Esophagus squamous epithelium (tissue), 5 donors: ENCODE measurements around the gene RFX2. TPM values are rescaled to one million over a fixed set of nuclear protein-coding genes. Genes with fewer than 3 reads are reported as not detected.
A peak's percentile ranks its signal among the peaks of the same experiment; 100 is the strongest.
"Not testable (repeated sequence)": the region's sequence is repeated elsewhere in the genome, so short reads cannot be mapped to it uniquely, and the experiment has no call there.

ENCODE experiments used
- DNase-seq: peaks from one replicate; lab custom pipeline; 2025; lab: John Stamatoyannopoulos, UW
- H3K27ac ChIP-seq, 4 donors: fragments of 200-600 bp; sonication (generic); one replicate each; pipeline ENCODE4 v1.5.1; 2016 to 2019; ENCODE audit warnings: mild to moderate bottlenecking in 1 of 4
- H3K27me3 ChIP-seq, 4 donors: fragments of 200-600 bp; sonication (generic); 1 replicate in 3 of 4; 2 replicates in 1 of 4; pipeline versions ENCODE4 v1.5.1 to v1.6.0; 2017 to 2021; ENCODE audit warnings: antibody characterized with exemption in 1 of 4
- H3K36me3 ChIP-seq, 3 donors: fragments of 200-600 bp; sonication (generic); one replicate each; pipeline ENCODE4 v1.5.1; 2016 to 2019
- H3K4me1 ChIP-seq, 3 donors: fragments of 200-600 bp; sonication (generic); one replicate each; pipeline ENCODE4 v1.5.1; 2017 to 2019
- H3K4me3 ChIP-seq, 4 donors: fragments of 200-600 bp; sonication (generic); 1 replicate in 3 of 4; 2 replicates in 1 of 4; pipeline ENCODE4 v1.5.1; 2016 to 2019; ENCODE audit warnings: mild to moderate bottlenecking in 2 of 4, moderate library complexity in 1 of 4
- H3K9me3 ChIP-seq, 3 donors: fragments of 200-600 bp; sonication (generic); one replicate each; pipeline ENCODE4 v1.5.1; 2016 to 2019
- CTCF ChIP-seq, 6 experiments: fragments of 450-650 bp in 4 of 6; fragments of 200-600 bp in 2 of 6; sonication (generic) in 2 of 6; IDR thresholded peaks; one replicate each; pipeline ENCODE4 v1.5.1; 2016 to 2019; ENCODE audit warnings: antibody characterized with exemption in 6 of 6, mild to moderate bottlenecking in 4 of 6, moderate library complexity in 4 of 6
- POLR2A ChIP-seq, 4 donors: fragments of 450-650 bp; IDR thresholded peaks; one replicate each; pipeline ENCODE4 v1.6.1; 2017; ENCODE audit warnings: antibody characterized with exemption in 4 of 4, mild to moderate bottlenecking in 4 of 4, moderate library complexity in 3 of 4
- WGBS, 2 donors: methylation state at CpG; one replicate each; pipeline ENCODE4 v1.1.5; 2018; 5-methylcytosine and 5-hydroxymethylcytosine counted together
- intact Hi-C: fragments of 100-400 bp; cut with DNase I; formaldehyde crosslinking; loops from one replicate; pipeline ENCODE4 v1.15.0; 2022
- total RNA-seq, 4 donors: library from RNA; depleted of rRNA; stranded (reverse); fragments of >200 nt; gene quantifications; one replicate each; pipeline ENCODE4 v1.1.0, GENCODE V29; 2016
- donor health status: DM: yes; HTN: yes; CAD: no.

RFX2 gene
- total RNA-seq, 4 donors from 2014 or later = 5.2 to 21.4 (median 7.7) TPM

- Histone ChIP-seq H3K27ac (no peak overlapping the region), H3K9me3 (peaks cover 0 to 5% (median 0%) of the 10 kb centered on the region in 3 donors), H3K4me1 (peaks cover 0 to 4% (median 0%) of the 10 kb centered on the region in 3 donors), H3K36me3 (no peaks in the 10 kb centered on the region), H3K27me3 (no peaks in the 10 kb centered on the region), H3K4me3 (no peak overlapping the region)
- no peak for TF ChIP-seq CTCF (IDR thresholded peaks at IDR 0.05)
- no peak for TF ChIP-seq POLR2A (IDR thresholded peaks at IDR 0.05)
- intact Hi-C loops = no loop called here
- 26 to 52% methylated on average over 1 of the region's 1 CpG for WGBS, 2 donors
- no peak for DNase-seq
These were observed 5.7 kb upstream of the RFX2 start for GRCh38 chr19:6115992-6116391.

GRCh38 chr19:6113616-6114188 is 3.4 kb upstream of the RFX2 start:
- intact Hi-C loops = no loop called here
- H3K36me3 ChIP-seq = no peaks in the 10 kb centered on the region
- TF ChIP-seq CTCF (IDR thresholded peaks at IDR 0.05) = no peak
- TF ChIP-seq POLR2A (IDR thresholded peaks at IDR 0.05) = no peak
- DNase-seq = no peak
- 68 to 72% methylated on average over 14 to 15 of the region's 15 CpGs for WGBS, 2 donors
- H3K4me3 ChIP-seq = no peak overlapping the region
- no peaks in the 10 kb centered on the region for H3K27me3 ChIP-seq
- H3K4me1 ChIP-seq = peaks cover 4 to 19% (median 8%) of the 10 kb centered on the region in 3 donors
- H3K9me3 ChIP-seq = no peaks in the 10 kb centered on the region
- H3K27ac ChIP-seq = no peak overlapping the region

- no peak for DNase-seq
- Histone ChIP-seq H3K27me3 (no peaks in the 10 kb centered on the region), H3K4me3 (peak overlapping the region; percentile 59 to 93 (median 80)), H3K4me1 (peaks cover 10 to 46% (median 11%) of the 10 kb centered on the region in 3 donors), H3K27ac (peak overlapping the region; percentile 87 to 92 (median 91)), H3K36me3 (no peaks in the 10 kb centered on the region), H3K9me3 (no peaks in the 10 kb centered on the region)
- TF ChIP-seq POLR2A (IDR thresholded peaks at IDR 0.05) (no peak), CTCF (IDR thresholded peaks at IDR 0.05) (no peak)
- 0% methylated on average over 2 to 8 of the region's 38 CpGs for WGBS, 2 donors
- intact Hi-C loops = no loop called here
These were observed 353 bp downstream of the RFX2 start for GRCh38 chr19:6109947-6110346.

GRCh38 chr19:6108721-6109633 is 1.3 kb downstream of the RFX2 start:
- no peaks in the 10 kb centered on the region for H3K9me3 ChIP-seq
- peak overlapping the region; percentile 59 to 93 (median 80) for H3K4me3 ChIP-seq
- peak overlapping the region; percentile 87 to 92 (median 91) for H3K27ac ChIP-seq
- H3K27me3 ChIP-seq = no peaks in the 10 kb centered on the region
- peaks cover 12 to 56% (median 19%) of the 10 kb centered on the region in 3 donors for H3K4me1 ChIP-seq
- no peak for DNase-seq
- H3K36me3 ChIP-seq = no peaks in the 10 kb centered on the region
- peak in 1 of 6 experiments; percentile 9 for TF ChIP-seq CTCF (IDR thresholded peaks at IDR 0.05)
- TF ChIP-seq POLR2A (IDR thresholded peaks at IDR 0.05) = peak in 1 of 4 donors; percentile 56
- 0 to 1% methylated on average over 39 to 45 of the region's 47 CpGs for WGBS, 2 donors
- intact Hi-C loops = no loop called here

- intact Hi-C loops = not testable (repeated sequence)
- WGBS, 2 donors = 82 to 84% methylated on average over 14 to 15 of the region's 15 CpGs
These were observed 3.5 kb downstream of the RFX2 start for GRCh38 chr19:6106643-6107294.

More at GRCh38 chr19:6106643-6107294, 3.5 kb downstream of the RFX2 start:
- H3K4me1 ChIP-seq = peaks cover 29 to 78% (median 40%) of the 10 kb centered on the region in 3 donors
- not testable (repeated sequence) for H3K4me3 ChIP-seq, H3K27me3 ChIP-seq, H3K36me3 ChIP-seq, DNase-seq, H3K9me3 ChIP-seq
- peak overlapping the region in 3 of 4 donors; percentile 88 to 91 (median 91) for H3K27ac ChIP-seq
